ACHN (cell line): ENCODE data around the gene PDCL3.

Experiments used
- DNase-seq: peaks from one replicate; pipeline ENCODE4 v3.0.0-alpha.2; 2015
- in situ Hi-C: cut with HindIII; loops from 2 replicates; pipeline ENCODE4 v1.10.0; 2017; ENCODE audit warnings: low sequenced_read_pairs, low pct_ligation_motif_present, low pct_unique_long_range_greater_than_20kb

Gene PDCL3

DNA sequence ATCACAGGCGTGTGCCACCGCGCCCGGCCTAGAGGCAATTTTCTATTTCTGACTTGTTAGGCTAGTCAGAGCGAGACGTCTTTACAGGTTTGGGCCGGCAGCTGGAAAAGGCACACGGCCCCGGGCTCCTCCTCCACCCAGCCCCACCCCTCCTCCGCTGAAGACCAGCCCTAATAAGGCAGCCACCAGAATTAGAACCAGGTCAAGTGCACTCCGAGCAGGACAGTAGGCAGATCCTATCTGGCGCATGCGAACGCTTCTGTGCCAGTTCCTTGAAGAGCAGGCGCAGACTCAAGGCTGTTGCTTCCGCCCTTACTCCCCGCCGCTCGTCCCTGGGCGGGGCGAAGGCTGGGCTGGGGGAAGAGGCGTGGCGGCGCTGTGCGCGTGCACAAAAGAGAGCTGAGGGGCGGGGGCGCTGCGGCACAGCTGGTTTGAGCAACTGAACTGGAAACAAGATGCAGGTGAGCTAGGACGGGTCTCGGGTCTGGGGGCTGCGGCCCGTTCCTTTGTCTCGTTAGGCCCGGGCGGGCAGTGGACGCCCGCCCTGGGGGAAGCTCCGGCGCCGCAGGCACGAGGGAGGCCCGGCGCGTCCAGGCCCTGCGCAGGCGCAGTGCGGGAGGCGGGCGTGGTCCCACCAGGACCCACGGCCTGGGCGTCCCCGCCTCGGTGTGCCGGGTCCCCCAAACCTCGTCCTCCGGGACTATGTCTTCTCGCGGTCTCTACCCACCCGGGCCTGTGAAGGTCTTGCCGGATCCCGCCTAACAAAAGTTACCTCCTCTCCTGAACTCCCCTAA lies at the start of gene PDCL3:
TSS of gene PDCL3 (plus strand) at position 381 of the 794 bp plus-strand sequence. CDS start at position 456, 75 bp downstream.
- peak; percentile 99 for DNase-seq
- in situ Hi-C loops: no loop called here

DNA sequence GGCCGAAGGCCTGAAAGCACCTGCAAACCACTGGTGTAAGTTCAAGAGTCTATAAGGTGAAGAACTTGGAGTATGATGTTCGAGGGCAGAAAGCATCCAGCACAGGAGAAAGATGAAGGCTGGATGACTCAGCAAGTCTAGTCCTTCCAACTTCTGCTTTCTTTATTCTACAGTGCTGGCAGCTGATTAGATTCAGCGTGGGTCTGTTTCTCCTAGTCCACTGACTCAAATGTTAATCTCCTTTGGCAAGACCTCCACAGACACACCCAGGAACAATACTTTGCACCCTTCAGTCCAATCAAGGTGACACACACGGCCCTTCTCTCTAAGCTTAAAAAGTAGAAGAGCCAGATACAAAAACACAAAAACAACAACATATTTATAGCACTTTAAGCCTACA lies 49.1 kb upstream of the PDCL3 start:
- in situ Hi-C loops: no loop called here
- DNase-seq: no peak

DNA sequence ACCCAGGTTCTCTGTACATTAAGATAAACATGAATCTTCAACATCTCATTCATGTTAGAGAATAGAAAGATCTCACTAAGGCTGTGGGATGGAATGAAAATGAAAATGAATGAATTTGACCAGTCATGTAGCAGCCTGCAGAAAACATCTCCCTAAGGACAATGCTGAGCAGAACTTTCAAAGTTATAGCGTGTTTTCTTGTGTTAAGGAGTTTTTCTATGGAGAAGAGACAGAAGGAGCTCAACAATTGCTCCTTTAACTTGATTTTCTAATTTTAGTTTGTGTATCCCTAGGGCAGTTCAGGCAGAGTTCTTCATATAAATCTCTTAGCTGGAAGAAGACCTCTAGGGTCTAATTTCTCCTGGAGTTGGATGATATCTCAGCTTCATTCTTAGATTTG lies 45.2 kb upstream of the PDCL3 start:
- no peak for DNase-seq
- in situ Hi-C loops: no loop called here

DNA sequence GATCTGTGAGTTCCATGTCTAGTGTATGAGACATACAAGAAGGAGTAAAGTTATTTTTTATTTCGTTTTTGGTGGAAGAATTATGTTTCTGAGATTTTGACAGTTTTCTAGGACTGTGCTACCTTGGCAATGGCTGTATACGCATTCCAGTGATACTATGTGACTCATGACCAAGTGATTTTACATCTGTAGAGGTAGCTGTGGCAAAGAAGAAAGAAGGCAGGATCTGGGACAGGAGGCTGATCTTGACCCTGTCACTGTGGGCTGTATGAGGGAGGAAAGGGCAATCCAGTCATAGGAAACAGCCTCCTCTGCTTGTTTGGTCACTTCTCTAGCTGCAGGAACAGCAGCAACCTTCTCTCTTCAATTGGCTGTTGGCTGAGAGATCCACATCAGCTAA lies 44.0 kb upstream of the PDCL3 start:
- in situ Hi-C loops: no loop called here
- DNase-seq: no peak

DNA sequence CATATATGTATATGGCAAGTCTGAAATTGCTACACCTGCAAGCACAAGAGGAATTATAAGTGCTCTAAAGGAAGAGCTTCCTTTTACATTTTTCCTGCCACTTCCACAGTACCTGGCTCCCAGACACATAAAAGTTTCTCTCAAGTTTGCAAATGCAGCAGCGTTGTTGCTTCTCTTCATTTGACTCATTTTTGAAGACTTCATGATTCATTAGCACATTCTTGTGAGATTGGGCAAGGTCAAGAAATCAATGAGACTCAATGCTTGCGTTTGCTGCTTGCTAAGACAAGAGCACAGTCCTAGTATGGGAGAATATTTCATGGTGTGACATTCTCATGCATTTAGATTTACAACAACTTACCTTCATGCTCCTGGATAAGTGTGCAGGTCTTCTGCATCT lies 42.6 kb upstream of the PDCL3 start:
- DNase-seq: no peak
- in situ Hi-C loops: no loop called here

DNA sequence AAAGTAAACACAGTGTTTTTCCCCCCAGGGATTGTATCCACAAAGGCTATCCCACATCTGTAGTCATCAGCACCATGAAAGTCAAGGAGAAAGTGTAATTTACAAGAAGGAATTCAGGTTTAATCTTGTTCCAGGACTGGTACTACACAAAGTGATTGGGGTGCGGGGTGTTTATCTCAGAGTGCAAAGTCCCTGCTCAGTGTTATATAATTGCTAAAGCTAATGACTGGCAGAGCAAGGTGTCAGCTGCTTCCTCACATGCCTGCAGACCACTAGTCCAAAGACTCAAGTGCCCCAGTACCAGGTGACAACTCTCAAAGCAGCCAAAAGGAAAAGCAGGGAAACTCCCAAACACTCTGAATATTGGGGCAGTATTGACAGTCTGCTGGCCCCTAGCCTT lies 40.4 kb upstream of the PDCL3 start:
- in situ Hi-C loops: no loop called here

DNA sequence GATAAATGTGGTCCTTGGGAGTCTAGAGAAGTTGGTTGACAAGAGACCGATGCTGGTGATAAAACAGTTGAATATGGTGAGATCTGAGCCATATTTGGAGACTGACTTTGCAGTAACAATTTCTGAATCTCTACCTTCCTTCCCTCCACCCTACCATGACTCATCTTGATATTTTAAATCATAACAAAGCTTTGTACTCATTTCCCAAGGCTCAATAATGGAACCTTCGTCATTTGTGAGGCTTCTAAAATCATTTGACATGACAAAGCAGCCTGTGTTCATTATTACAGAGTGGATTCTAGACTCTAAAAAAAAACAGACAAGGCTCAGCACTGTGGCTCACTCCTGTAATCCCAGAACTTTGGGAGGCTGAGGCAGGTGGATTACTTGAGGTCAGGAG lies 38.5 kb upstream of the PDCL3 start:
- in situ Hi-C loops: no loop called here
- DNase-seq: no peak

More for the DNA sequence above, 40.4 kb upstream of the PDCL3 start:
- DNase-seq: no peak

DNA sequence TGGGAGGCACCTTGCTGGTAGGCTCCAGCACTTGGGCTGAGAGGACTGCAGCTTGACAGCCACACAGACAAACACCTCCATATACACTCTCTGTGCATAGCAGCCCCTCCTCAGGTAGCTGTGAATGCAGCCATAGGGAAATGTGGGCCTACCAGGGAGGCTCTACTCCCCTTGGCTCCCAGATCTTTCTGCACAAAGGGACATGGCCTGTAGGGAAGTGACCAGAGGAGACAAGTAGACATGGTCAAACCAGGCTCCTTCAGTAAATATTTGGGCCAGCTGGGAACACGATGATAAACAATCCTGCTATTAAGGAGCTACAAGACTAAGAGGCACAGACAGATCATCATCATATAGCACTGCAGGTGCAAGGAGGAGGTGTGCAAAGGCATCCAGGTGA lies 35.9 kb upstream of the PDCL3 start:
- no peak for DNase-seq
- in situ Hi-C loops: no loop called here

DNA sequence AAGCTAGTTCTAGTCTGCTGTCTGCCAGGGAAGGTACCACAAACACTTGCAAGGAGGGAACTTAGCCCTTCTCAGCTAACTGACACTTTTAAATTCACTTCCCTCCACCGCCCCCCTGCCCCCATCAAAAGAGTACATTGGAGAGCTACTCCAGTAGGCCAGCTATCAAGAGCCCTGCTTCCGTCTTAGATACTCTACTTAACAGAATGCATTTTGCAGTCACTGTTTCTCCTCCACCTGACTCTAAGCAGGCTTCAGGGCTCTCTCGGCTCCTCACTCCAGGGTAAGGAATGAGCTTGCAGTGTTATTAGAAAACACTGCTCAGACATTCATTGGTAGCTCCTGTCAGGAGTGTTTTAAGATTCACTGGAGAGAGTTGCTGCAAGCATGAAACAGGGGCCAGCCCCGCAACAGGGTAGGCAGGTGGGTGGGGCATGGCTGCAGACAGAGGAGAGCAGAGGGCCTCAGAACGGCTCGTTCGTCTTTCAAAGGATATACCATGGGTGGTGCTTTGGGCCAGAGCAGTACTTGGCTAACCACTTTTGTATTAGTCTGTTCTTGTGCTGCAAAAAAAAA lies 35.3 kb upstream of the PDCL3 start:
- in situ Hi-C loops: no loop called here
- DNase-seq: no peak

DNA sequence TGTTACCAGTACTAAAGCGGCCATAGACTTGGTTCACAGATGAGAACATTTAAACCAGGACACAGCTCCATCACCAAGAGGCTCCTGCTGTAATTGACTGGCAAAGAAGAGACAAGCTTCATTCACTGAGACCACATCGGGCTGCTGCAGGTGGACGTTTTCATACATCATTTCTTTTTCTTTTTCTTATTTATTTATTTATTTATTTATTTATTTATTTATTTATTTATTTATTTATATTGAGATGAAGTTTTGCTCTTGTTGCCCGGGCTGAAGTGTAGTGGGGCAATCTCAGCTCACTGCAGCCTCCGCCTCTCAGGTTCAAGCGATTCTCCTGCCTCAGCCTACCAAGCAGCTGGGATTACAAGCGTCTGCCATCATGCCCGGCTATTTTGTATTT lies 33.6 kb upstream of the PDCL3 start:
- in situ Hi-C loops: no loop called here
- DNase-seq: no peak

DNA sequence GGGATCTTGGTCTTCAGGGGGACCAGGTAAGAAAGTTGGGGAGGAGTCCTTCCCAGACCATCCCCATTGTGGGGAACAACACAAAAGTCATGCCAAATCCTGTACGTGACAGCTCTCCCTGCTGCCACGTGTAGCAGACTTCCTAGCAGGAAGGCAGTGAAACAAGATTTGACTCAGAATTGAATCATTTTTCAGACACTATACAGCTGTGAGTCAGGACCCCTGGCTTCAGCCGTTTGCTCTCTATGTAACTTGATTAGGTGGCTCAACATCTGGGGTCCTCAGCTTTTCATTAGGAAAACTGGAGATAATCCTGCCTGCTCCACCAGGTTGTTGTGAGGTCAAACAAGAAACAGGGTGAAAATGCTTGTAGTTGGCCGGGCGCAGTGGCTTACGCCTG lies 32.9 kb upstream of the PDCL3 start:
- DNase-seq: no peak
- in situ Hi-C loops: no loop called here

DNA sequence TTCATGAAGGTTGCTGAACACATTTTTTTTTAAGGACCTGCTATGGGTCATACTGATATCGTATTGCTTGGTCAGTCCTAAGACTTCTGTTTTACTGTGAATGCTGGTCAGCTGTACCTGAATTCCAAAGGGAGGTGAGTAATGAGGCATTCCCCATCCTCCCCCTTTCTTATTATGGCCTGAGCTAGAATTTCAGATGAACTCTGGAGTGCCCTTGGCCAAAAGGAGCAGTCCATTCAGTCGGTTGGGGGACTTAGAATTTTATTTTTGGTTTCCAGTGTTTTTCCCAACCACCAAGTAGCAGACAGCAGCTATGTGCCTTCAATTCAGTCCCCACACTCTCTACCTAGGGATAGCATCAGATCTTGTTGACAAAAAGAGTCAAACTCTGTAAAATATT lies 26.9 kb upstream of the PDCL3 start:
- no peak for DNase-seq
- in situ Hi-C loops: no loop called here

DNA sequence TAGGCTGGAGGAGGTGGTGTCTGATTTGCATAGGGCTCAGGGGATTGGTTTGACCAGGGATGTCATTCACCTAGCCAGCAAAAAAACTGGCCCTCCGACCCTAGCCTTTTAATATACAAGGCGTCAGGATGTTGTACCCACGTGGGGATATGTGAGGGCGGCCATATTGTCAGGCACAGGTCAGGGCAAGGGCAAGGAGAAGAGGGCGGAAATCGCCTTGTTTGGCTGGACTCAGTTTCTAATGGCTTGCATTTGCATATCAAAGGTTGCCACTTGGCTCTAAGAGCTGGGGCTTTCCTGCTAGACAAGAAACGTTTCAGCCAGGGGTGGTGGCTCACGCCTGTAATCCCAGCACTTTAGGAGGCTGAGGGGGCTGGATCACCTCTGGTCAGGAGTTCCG lies 24.9 kb upstream of the PDCL3 start:
- in situ Hi-C loops: no loop called here
- no peak for DNase-seq

DNA sequence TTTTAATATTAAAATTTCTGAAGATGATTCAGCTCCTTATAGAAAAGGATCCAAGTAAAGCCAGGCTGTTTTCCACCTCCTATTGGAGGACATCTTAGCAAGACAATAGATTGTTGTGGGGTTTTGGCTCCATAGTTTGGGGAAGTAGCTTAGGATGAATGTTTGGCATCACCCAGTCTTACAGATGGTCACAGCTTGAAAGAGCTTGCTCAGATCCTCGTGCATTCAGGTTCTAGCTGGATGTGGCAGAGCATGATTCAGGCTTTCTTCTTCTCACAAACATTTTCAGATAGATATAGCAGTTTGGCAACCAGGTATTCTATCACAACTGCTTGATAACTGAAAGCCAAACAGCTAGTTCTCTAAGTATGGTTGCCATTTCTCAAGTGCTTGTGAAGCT lies 23.6 kb upstream of the PDCL3 start:
- DNase-seq: no peak
- in situ Hi-C loops: no loop called here

DNA sequence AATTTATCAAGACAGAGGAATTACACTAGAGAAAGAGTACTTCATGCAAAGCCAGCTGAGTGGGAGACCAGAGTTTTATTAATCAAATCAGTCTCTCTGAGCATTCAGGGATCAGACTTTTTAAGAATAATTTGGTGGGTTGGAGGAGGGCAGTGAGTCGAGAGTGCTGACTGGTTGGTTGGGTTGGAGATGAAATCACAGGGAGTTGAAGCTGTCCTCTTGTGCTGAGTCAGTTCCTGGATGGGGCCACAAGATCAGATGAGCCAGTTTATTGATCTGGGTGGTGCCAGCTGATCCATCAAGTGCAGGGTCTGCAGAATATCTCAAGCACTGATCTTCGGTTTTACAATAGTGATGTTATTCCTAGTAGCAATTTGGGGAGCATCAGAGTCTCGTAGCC lies 21.4 kb upstream of the PDCL3 start:
- in situ Hi-C loops: no loop called here
- DNase-seq: no peak

DNA sequence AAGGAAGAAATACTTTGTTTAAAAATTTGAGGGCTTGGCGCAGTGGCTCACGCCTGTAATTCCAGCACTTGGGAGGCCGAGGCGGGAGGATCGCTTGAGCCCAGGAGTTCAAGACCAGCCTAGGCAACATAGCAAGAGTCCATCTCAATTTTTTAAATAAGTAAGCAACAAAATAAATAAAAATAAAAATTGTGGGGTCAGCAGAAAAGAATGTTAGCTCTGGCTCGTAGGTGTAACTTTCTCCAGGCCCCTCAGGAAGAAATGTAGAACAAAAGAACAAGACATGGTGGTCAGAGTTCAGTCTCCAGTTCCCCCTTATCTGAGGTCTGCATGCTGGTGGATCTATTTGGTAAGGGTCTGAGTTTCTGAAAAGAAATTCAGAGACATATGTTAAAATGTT lies 20.4 kb upstream of the PDCL3 start:
- DNase-seq: no peak
- in situ Hi-C loops: no loop called here

DNA sequence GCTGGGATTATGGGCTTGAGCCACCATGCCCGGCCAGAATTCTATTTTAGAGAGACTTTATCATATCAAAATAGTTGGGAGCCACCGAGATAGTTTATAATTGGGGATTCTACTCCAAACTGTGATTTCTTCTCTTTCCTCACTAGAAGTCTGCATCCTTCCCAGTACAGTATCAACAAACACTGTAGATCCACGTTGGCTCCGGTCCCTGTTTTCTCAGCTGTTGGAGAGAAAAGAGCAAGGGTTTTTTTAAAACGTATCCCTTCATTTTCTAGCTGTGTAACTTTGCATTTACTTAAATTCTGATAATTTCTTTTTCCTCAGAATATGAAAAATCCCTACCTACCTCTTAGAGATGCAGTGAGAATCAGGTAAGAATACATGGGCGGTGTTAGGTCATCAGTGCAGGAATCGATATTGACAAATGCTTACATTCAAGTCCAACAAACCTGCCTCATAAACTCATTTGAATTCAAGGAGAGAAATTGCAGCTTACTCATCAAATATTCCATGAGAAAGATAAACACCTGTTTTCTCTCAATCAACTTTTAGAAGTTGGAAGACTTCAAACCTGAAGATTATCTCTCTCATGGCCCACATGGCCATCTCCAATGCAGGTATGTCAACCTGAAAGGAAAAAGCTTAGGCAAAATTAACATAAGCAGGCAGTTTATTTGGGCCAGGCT lies 17.7 kb upstream of the PDCL3 start:
- in situ Hi-C loops: no loop called here
- DNase-seq: no peak

DNA sequence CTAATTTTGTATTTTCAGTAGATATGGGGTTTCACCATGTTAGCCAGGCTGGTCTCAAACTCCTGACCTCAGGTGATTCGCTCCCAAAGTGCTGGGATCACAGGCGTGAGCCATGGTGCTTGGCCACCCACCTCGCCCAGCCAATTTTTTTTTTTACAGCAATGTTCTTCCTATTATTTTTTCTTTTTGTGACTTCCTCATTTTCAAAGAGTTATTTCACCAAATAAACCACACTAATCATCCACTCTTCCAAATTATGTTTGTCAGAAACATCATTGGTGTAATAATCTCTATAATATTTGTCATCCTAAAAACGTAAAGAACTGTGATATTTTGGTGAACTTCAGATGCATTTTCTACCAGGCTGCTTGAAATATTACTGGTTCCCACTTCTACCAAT lies 16.3 kb upstream of the PDCL3 start:
- DNase-seq: no peak
- in situ Hi-C loops: no loop called here

DNA sequence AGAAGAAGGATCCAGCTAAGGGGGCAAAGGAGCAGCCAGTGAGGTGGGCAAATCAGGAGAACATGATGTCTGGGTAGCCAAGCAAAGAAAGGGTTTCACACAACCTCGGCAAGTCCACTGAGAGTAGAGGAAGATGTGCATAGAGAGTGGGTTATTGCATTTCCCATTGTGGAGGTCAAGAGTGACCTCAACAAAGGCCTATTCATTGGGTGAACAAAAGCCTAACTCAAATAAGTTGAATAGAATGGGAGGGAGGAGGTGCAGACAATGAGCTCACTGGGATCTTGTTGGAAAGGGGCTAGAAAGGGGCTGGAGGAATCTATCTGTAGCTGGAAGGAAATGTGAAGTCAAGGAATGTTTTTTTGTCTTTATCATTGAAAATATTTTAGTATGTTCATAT lies 14.0 kb upstream of the PDCL3 start:
- no peak for DNase-seq
- in situ Hi-C loops: no loop called here

DNA sequence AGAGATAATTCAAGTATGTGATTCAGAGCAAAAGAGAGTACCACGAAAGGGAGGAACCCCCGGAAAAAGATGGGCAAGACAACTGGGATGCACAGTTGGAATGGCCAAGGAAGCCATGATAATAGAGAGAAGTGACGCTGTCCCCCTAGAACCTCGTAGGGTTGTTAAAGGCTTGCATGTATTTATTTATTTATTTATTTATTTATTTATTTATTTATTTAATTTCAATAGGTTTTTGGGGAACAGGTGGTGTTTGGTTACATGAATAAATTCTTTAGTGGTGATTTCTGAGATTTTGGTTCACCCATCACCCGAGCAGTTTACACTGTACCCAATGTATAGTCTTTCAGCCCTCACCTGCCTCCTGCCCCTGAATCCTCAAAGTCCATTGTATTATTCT lies 11.5 kb upstream of the PDCL3 start:
- in situ Hi-C loops: no loop called here
- DNase-seq: no peak
